Stimulated activated CD8-positive, alpha-beta memory T cell treated with anti-CD3 and anti-CD28 coated beads, Interleukin-12 subunit alpha, Interleukin-12 subunit beta, amount 100 ng/mL, for 1 hour (primary cell): ENCODE data around the gene GIPC2.

Experiments
- DNase-seq: peaks from one replicate; pipeline ENCODE4 v3.0.0-alpha.2; 2020; ENCODE audit warnings: low read depth

GIPC2 gene

DNA sequence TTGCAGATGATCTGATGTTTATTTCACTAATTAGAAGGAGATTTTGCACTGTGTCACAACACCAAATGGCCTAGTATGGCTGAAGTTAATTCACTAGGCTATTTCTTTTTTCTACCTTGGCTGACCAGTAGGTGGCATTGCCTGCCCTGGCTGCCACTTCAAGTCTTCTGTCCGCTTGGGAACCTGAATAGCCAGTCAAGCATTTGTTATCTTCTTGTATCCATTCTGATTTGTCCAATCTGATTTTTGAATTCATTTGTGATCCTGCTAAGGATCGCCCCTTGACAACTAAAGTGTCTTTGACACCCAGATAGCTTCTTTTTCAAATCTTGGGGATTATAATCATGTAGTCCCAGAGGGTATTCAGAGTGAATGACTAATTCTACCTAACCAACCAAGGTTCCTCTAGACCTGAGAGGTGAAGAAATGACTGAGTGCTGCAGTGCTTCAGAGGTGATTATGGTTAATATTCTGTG, 99.4 kb downstream of the GIPC2 start:
- no peak for DNase-seq

DNA sequence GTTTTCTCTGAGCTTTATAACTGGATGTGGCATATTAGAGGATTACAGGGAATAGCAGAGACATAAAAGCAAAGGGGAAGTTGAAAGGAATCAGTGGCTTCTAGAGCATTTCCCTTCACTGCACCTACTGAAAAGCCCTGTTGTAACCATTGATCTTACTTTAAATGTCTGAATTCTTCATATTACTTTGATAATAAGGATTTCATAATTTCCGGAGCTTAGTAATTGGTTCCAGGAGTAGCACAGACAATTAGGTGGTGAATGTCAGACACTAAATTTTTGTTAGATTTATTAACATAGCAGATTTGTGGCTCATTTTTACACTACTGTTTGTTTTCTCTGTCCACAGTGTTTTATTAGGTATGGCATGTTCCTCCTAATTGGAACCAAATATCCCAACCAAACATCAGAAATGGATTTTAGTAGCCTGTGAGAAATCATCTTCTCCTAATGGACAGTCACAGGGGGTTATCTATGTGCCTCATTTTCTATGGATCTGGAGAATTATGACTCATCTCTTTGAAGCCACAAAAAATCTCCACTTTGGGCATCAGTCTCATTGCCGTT, 100.5 kb downstream of the GIPC2 start:
- no peak for DNase-seq

DNA sequence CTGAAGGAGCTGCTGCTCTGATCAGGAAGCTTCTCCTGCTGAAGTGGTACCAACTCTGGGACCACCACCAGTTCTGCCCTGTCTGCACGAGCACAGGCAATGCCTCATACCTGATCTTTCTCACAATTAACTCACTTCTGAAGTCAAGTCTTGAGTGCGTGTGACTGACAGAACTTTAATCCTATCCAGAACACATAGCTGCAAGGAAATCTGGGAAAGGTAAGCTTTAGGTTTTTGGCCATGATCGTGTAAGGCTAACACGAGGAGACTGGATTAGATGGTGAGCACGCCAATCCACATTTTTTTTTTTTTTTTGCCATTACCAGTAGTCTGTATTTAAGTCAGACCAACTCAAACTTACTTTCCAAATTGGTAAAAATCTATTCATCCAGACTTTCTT, 101.3 kb downstream of the GIPC2 start:
- no peak for DNase-seq

DNA sequence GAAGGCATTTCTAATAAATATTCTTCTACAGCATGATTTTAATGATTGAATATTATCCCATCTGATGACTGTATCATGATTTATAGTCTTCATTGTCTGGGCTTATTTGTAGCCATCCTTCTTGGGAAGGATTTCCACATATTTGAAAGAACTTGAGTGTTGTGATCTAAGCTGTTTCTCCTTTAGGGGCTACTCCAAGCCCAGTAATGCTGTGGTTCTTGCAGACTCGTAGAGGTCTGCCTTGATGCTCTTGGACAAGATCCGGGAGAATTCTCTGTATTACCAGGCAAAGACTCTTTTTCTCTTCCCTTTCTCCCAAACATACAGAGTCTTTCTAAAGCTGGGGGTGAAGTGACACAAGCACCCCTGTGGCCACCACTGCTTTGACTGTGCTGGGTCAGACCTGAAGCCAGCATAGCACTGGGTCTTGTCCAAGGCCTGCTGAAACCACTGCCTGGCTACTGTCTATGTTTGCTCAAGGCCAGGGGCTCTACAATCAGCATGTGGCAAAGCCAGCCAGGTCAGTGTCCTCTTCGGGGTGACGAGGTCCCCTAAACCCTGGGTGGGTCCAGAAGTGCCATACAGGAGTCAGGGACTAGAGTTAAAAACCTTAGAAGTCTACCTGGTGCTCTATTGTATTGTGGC, 107.4 kb downstream of the GIPC2 start:
- no peak for DNase-seq

DNA sequence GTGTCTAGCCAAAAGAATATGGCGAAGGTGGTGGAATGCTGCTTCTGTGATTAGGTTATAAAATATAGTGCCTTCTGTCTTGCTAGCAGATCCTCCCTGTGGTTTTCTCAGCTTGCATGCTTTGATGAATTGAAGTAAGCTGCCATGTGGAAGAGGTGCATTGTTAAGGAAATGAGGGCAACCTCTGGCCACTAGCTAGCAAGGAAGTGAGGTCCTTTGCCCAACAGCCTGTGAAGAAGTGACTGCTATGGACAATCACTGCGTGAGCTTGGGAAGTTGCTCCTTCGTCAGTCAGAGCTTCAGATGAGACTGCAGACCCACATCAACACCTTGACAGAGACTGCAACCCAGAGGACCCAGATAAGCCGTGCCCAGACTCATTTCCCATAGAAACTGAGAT, 109.4 kb downstream of the GIPC2 start:
- no peak for DNase-seq

DNA sequence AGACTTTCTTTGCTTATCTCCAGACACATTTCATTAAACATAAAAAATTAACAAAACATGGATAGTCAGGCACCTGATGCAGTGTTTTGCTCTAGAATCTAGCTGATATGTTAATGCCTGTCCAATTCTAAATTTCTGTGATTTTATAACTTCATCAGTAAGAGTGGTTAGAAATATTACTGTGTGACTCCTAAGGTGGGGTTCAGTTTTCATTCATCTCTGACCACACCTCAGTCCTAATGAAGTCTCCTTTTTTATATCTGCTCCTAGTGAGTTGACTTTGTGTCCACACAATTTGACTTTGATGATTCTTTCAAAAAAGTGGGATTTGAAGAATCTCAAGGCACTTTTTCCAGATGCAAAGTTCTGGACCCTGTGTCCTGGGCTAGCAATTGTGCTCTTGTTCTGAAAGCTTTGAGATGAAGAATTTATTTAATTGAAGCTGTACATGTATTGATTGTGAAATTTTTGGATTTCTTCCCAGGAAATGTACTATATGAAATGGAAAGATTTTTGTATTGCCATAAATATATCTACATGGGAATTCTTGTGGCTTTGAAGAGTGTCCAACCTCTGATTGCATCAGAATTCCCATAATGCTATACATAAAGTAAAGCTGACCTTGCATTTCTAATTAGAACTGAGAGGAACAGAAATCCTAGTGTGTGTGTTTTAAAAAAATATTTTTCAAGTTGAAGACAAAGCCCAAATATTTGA, 111.2 kb downstream of the GIPC2 start:
- no peak for DNase-seq

DNA sequence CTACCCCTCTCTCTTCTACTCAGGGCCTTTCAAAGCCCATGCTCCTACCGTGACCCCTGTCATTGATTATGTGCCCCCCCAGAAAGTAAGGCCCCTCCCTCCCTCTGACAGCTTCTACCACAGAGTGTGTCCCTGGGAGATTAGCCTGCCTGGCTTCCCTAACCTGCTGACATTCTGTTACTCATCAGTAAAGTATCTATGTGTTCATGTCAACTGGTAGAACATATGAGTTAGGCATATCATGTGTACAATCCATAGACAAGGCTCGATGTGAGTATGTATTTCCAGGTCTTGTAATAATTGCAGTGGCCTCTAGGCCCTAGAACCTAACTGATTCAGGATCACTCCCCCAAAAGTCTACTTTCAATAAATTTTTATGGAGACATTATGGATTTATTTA, 120.0 kb downstream of the GIPC2 start:
- DNase-seq, result no peak

DNA sequence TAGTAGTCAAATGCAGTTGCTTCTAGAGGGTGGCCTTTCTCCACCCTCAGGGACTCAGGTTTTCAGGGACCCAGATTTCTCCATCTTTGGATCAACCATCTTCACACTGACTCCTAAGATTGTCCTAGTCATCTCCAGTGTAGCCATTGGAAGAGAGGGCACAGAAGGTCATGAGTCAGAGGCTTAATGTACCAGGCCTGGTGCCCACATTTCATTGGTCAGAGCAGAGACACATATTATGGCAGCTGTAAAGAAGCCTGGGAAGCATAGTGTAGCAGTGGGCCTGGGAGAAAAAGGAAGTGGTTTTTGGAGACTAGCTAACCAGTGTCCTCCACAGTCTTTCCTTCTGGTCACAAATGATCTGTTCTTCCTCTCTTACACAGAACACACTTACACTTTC, 122.5 kb downstream of the GIPC2 start:
- no peak for DNase-seq

DNA sequence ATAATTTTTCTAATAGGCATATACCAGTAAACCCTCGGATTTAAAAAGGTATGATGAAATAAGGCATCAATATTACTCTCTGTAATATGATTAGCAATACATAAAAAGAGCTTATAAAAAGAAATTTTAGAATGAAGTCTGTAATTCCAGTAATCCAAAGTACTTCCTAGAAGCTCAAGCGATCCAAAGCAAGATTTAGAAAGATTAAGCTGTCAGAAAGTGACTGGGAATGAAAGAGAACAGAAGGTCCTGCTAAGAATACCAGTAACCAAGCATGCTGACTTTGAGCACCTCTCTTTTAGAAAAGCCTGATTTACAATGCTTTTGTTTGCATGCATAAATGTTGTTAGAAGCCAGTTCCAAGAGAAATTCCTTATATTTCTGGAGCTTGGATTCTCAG, 125.1 kb downstream of the GIPC2 start:
- DNase-seq, result no peak

DNA sequence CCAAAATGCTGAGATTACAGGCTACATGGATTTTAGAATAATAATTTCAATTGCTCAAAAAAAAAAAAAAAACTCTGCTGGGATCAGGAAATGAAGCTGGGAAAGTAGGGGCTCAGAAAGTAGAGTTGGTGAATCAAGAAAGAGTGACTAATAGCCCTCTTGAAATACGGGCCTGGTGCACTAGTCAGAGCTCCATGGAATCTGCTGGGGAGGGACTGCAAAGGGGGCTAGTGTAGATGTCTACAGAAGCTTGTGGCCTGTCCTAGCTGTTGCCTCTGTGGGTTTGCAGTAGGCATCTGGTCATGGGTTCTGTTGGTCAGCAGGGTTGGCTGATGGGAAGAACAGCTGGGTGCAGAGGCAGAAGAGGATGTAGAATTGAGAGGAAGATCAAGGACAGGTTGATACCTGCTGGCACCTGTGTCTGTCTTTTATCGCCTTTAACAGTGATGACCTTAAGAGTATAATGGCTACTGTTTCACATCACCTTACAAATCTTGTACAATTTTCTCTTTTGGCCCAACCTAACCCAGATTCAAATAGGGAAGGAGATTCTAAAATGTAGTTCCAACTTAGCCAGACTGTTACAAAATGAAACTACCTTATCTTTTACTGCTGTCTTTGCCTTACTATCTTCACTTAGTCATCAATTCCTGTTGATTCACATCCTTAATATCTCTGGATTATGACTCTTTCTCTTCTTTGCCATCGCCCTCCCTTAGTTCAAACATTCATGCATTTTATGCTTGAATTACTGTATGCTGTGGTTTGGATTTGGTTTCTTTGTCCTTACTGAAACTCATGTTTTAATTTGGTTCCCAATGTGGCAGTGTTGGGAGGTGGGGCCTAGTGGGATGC, 126.2 kb downstream of the GIPC2 start:
- no peak for DNase-seq

GRCh38 chr1:78176448-78176847, 130.7 kb downstream of the GIPC2 start:
- DNase-seq, result no peak

GRCh38 chr1:78177708-78178270, 132.0 kb downstream of the GIPC2 start:
- DNase-seq, result no peak

GRCh38 chr1:78178816-78179215, 133.1 kb downstream of the GIPC2 start:
- DNase-seq, result no peak

DNA sequence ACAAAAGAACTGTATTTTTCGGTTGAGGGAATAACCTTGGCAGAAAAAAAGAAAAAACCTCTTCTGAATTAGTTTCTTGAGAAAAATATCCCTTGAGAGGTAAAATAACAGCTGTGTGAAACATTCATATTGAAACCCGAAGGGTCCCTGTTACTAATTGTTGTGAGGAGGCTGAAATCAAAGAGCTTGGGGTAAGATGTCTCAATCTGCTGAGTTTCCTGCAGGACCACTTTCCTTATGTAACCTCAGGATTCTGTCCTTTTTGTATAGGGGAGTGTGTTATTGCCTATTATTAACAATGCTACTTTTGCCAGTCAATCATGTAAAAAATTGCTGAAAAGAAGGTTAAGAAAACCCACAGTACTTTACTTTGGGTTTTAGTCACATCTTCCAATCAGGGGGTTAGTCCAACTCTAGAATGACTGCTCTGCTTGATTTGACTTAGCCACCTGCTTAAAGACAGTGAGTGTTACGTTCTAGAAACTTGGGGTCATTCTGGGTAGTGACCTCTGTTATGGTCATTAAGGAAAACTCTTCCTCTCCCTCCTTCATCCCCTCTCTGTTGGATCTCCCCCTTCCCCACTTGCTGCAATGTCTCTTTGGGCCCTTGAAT, 138.8 kb downstream of the GIPC2 start:
- DNase-seq, result no peak
